Thyroid gland (tissue), 4 donors: ENCODE results near the gene RHBDL1.

ENCODE experiments used
- POLR2A ChIP-seq, 2 donors: fragments of 450-650 bp; IDR thresholded peaks; one replicate each; pipeline ENCODE4 v1.6.1; 2017; ENCODE audit warnings: antibody characterized with exemption in 2 of 2, mild to moderate bottlenecking in 2 of 2, moderate library complexity in 1 of 2
- TF ChIP-seq, protein P1 (sequence below), 6 experiments: fragments of 200-600 bp in 3 of 6; fragments of 450-650 bp in 3 of 6; sonication (generic) in 3 of 6; IDR thresholded peaks; one replicate each; pipeline ENCODE4 v1.5.1; 2016 to 2019; ENCODE audit warnings: antibody characterized with exemption in 6 of 6, mild to moderate bottlenecking in 2 of 6, inconsistent platforms in 1 of 6, moderate library complexity in 1 of 6

DNA sequence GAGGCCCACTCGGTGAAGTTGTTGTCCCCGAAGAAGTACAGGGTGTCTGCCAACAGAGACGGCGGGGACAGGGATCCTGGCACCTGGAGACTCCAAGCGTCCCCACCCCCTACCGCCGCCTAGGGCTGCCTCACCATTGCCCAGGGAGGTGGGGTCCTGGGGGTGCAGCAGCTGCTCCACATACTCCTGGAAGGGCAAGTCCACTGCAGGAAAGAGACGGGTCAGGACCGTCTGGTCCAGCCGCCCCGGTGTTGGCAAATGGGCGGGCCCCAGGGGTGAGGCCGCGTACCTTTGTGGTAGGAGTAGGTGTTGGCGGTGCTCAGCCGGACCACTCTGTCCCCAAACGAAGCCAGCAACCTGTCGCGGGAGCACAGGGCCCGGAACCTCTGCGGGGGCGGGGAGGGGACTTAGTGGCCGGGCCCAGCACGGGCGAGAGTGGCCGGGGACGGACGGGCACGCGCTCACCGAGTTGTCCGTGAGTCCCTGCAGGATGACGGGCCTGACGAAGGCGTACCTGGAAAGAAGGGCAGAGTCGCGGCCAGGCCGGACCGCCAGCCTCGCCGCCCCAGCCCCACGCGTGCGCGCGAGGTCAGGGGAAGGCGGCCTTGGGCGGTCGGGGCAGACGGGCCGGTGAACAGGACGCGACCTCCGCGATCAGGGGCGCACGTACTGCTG, 8.1 kb downstream of the RHBDL1 start:
- TF ChIP-seq, protein P1, sequence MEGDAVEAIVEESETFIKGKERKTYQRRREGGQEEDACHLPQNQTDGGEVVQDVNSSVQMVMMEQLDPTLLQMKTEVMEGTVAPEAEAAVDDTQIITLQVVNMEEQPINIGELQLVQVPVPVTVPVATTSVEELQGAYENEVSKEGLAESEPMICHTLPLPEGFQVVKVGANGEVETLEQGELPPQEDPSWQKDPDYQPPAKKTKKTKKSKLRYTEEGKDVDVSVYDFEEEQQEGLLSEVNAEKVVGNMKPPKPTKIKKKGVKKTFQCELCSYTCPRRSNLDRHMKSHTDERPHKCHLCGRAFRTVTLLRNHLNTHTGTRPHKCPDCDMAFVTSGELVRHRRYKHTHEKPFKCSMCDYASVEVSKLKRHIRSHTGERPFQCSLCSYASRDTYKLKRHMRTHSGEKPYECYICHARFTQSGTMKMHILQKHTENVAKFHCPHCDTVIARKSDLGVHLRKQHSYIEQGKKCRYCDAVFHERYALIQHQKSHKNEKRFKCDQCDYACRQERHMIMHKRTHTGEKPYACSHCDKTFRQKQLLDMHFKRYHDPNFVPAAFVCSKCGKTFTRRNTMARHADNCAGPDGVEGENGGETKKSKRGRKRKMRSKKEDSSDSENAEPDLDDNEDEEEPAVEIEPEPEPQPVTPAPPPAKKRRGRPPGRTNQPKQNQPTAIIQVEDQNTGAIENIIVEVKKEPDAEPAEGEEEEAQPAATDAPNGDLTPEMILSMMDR (IDR thresholded peaks at IDR 0.05): no peak
- TF ChIP-seq POLR2A (IDR thresholded peaks at IDR 0.05): no peak
